GM23338 (cell line): ENCODE data around the gene PRODH2. TPM values are rescaled to one million over a fixed set of nuclear protein-coding genes. Genes with fewer than 3 reads are reported as not detected.
"Not testable (repeated sequence)": the region's sequence is repeated elsewhere in the genome, so short reads cannot be mapped to it uniquely, and the experiment has no call there.

Experiments
- ATAC-seq: fragments of 200-7000 bp; cut with Tn5 transposase; 3 replicates; pipeline ENCODE4 v1.9.1; 2020
- DNase-seq: peaks from one replicate; pipeline ENCODE4 v3.0.0-alpha.2; 2015; ENCODE audit warnings: low spot score
- H2AFZ ChIP-seq: fragments of 200-600 bp; sonication (generic); 2 replicates; pipeline ENCODE4 v1.8.0; 2016; ENCODE audit warnings: antibody characterized with exemption, mild to moderate bottlenecking, moderate library complexity
- H3F3A ChIP-seq: fragments of 200-600 bp; sonication (generic); replicated peaks from 2 replicates; pipeline ENCODE4 v1.8.0; 2017; ENCODE audit warnings: antibody characterized with exemption, mixed run types, low read depth
- H3K27ac ChIP-seq: fragments of 200-600 bp; sonication (generic); 2 replicates; pipeline ENCODE4 v1.6.1; 2016; ENCODE audit warnings: low read depth
- H3K27me3 ChIP-seq: fragments of 200-600 bp; sonication (generic); 2 replicates; pipeline ENCODE4 v1.8.0; 2016; ENCODE audit warnings: mild to moderate bottlenecking, mixed run types, moderate library complexity; ENCODE audit not compliant: insufficient read depth
- H3K36me3 ChIP-seq: fragments of 200-600 bp; sonication (generic); 2 replicates; pipeline ENCODE4 v1.8.0; 2016; ENCODE audit warnings: mild to moderate bottlenecking; ENCODE audit not compliant: insufficient read depth
- H3K4me1 ChIP-seq: fragments of 200-600 bp; sonication (generic); 2 replicates; pipeline ENCODE4 v1.8.0; 2016; ENCODE audit warnings: mild to moderate bottlenecking, moderate library complexity; ENCODE audit not compliant: insufficient read depth
- H3K4me2 ChIP-seq: fragments of 200-600 bp; sonication (generic); 2 replicates; pipeline ENCODE4 v1.7.1; 2017; ENCODE audit warnings: mixed run types
- H3K4me3 ChIP-seq: fragments of 200-600 bp; sonication (generic); 2 replicates; pipeline ENCODE4 v1.6.1; 2016; ENCODE audit warnings: mixed run types
- H3K79me2 ChIP-seq: fragments of 200-600 bp; sonication (generic); replicated peaks from 2 replicates; pipeline ENCODE4 v1.8.0; 2017; ENCODE audit warnings: mild to moderate bottlenecking; ENCODE audit not compliant: insufficient read depth
- H3K9me2 ChIP-seq: fragments of 200-600 bp; sonication (generic); 2 replicates; pipeline ENCODE4 v1.8.0; 2017; ENCODE audit not compliant: insufficient read depth
- H4K20me1 ChIP-seq: fragments of 200-600 bp; sonication (generic); replicated peaks from 2 replicates; pipeline ENCODE4 v1.8.0; 2017; ENCODE audit warnings: mild to moderate bottlenecking; ENCODE audit not compliant: insufficient read depth
- H3K27ac Mint-ChIP-seq: 2 replicates; pipeline ENCODE4 v1.8.0; 2020; ENCODE audit warnings: inconsistent platforms, mild to moderate bottlenecking, moderate library complexity, mixed read lengths
- H3K27me3 Mint-ChIP-seq: 3 replicates; pipeline ENCODE4 v1.8.0; 2022; ENCODE audit warnings: low read depth, mild to moderate bottlenecking, moderate library complexity, mixed read lengths, inconsistent platforms; ENCODE audit not compliant: insufficient read depth, poor library complexity
- H3K36me3 Mint-ChIP-seq: 3 replicates; pipeline ENCODE4 v1.8.0; 2021; ENCODE audit warnings: low read depth, mild to moderate bottlenecking, inconsistent platforms, moderate library complexity, mixed read lengths
- H3K4me1 Mint-ChIP-seq: 3 replicates; pipeline ENCODE4 v1.8.0; 2020; ENCODE audit warnings: mild to moderate bottlenecking, inconsistent platforms, mixed read lengths
- H3K4me3 Mint-ChIP-seq: 3 replicates; pipeline ENCODE4 v1.8.0; 2021; ENCODE audit warnings: moderate library complexity, mild to moderate bottlenecking, inconsistent platforms, mixed read lengths
- H3K9me3 Mint-ChIP-seq: 3 replicates; pipeline ENCODE4 v1.8.0; 2020; ENCODE audit warnings: moderate library complexity, mild to moderate bottlenecking, inconsistent platforms, mixed read lengths
- CREB1 ChIP-seq: fragments of 250-450 bp; sonication (Bioruptor Pico); IDR thresholded peaks from 2 replicates; pipeline ENCODE4 v1.5.0; 2020; ENCODE audit warnings: low read depth, mild to moderate bottlenecking, moderate library complexity
- EZH2 ChIP-seq: fragments of 200-600 bp; sonication (generic); IDR thresholded peaks from one replicate; pipeline ENCODE4 v1.8.0; 2017; ENCODE audit warnings: antibody characterized with exemption, mild to moderate bottlenecking, low read depth; ENCODE audit not compliant: unreplicated experiment
- EZH2phosphoT487 ChIP-seq: fragments of 200-600 bp; sonication (generic); IDR thresholded peaks from one replicate; pipeline ENCODE4 v1.8.1; 2018; ENCODE audit warnings: antibody characterized with exemption; ENCODE audit not compliant: unreplicated experiment
- JUNB ChIP-seq: IDR thresholded peaks from one replicate; pipeline ENCODE4 v1.6.1; 2016; ENCODE audit warnings: antibody characterized with exemption; ENCODE audit not compliant: unreplicated experiment
- STAT1 ChIP-seq: IDR thresholded peaks from one replicate; pipeline ENCODE4 v1.6.1; 2016; ENCODE audit warnings: antibody characterized with exemption; ENCODE audit not compliant: unreplicated experiment
- ZNF114 ChIP-seq: fragments of 250-450 bp; sonication (Bioruptor Pico); IDR thresholded peaks from 2 replicates; pipeline ENCODE4 v1.5.0; 2020; ENCODE audit warnings: mild to moderate bottlenecking, moderate library complexity
- ZNF331 ChIP-seq: fragments of 250-450 bp; sonication (Bioruptor Pico); IDR thresholded peaks from 2 replicates; pipeline ENCODE4 v1.5.0; 2020; ENCODE audit warnings: low read depth, mild to moderate bottlenecking, moderate library complexity
- ZNF462 ChIP-seq: fragments of 250-450 bp; sonication (Bioruptor Pico); IDR thresholded peaks from 2 replicates; pipeline ENCODE4 v1.5.0; 2020; ENCODE audit warnings: mild to moderate bottlenecking, moderate library complexity
- polyA plus RNA-seq: library from polyadenylated mRNA; unstranded; fragments of >200 nt; fragmentation: Nextera tagmentation; extraction: Ambion mirVana; gene quantifications from 2 replicates; pipeline ENCODE4 v1.2.1, GENCODE V29; 2016
- total RNA-seq: library from RNA; depleted of rRNA; stranded (reverse); fragments of >200 nt; shearing (Covaris generic); gene quantifications from 2 replicates; pipeline ENCODE4 v1.2.3, GENCODE V29; 2014

PRODH2 gene
- total and polyA plus RNA-seq, 2 experiments from 2014 or later = not detected

- TF ChIP-seq ZNF462 (CRISPR knock-in tag) = no peak
- TF ChIP-seq EZH2 = no peak
- no peak for TF ChIP-seq ZNF114 (CRISPR knock-in tag)
- TF ChIP-seq STAT1 = no peak
Measured at GRCh38 chr19:35774274-35775045, 38.2 kb downstream of the PRODH2 start (continued).

- Histone ChIP-seq H3K27me3 (peaks cover 16% of the 10 kb centered on the region), H3K4me3 (no peak overlapping the region), H3F3A (peaks cover 7% of the 10 kb centered on the region; the same call in 1 of the 2 replicates), H3K4me1 (peaks cover 27% of the 10 kb centered on the region), H3K79me2 (no peaks in the 10 kb centered on the region), H3K27ac (no peak overlapping the region), H2AFZ (no peak overlapping the region), H4K20me1 (no peaks in the 10 kb centered on the region; the same call in 1 of the 2 replicates), H3K4me2 (no peak overlapping the region), H3K36me3 (no peaks in the 10 kb centered on the region), H3K9me2 (no peaks in the 10 kb centered on the region)
- Mint-ChIP-seq H3K27ac (no peak overlapping the region), H3K9me3 (no peaks in the 10 kb centered on the region; the same call in 2 of the 3 replicates), H3K36me3 (peaks cover 6% of the 10 kb centered on the region), H3K4me1 (peaks cover 38% of the 10 kb centered on the region), H3K4me3 (no peak overlapping the region), H3K27me3 (peaks cover 22% of the 10 kb centered on the region)
- TF ChIP-seq JUNB = no peak
- TF ChIP-seq ZNF114 (CRISPR knock-in tag) = no peak
- no peak for TF ChIP-seq STAT1
- no peak for TF ChIP-seq EZH2
- TF ChIP-seq CREB1 = no peak
- no peak for TF ChIP-seq ZNF331 (CRISPR knock-in tag)
- TF ChIP-seq EZH2phosphoT487 = no peak
- no peak for DNase-seq
- no peak for ATAC-seq
Measured at GRCh38 chr19:35773020-35773806, 39.4 kb downstream of the PRODH2 start.

- not testable (repeated sequence) for H4K20me1 ChIP-seq, H3K4me3 ChIP-seq, H3K36me3 ChIP-seq, H3K27ac Mint-ChIP-seq, H3K27ac ChIP-seq, H3K9me2 ChIP-seq, H2AFZ ChIP-seq, H3K4me2 ChIP-seq, DNase-seq, H3K79me2 ChIP-seq, ATAC-seq, H3K36me3 Mint-ChIP-seq, H3K4me3 Mint-ChIP-seq, H3K9me3 Mint-ChIP-seq, H3F3A ChIP-seq
- peaks cover 24% of the 10 kb centered on the region for H3K4me1 ChIP-seq
- peaks cover 35% of the 10 kb centered on the region for H3K4me1 Mint-ChIP-seq
- H3K27me3 ChIP-seq = peaks cover 14% of the 10 kb centered on the region
- H3K27me3 Mint-ChIP-seq = peaks cover 18% of the 10 kb centered on the region
Measured at GRCh38 chr19:35772362-35772761, 40.3 kb downstream of the PRODH2 start.
